GM20000 (cell line): ENCODE results near the gene PPARA.

Source experiments
- DNase-seq: peaks from one replicate; pipeline ENCODE4 v3.0.0; 2012; ENCODE audit warnings: low spot score
- CTCF ChIP-seq: IDR thresholded peaks from 2 replicates; pipeline ENCODE4 v1.5.1; 2012; ENCODE audit warnings: mild to moderate bottlenecking, control low read depth; ENCODE audit errors: extremely low read depth, missing control alignments

PPARA gene

GRCh38 chr22:46105494-46106278, 44.6 kb upstream of the PPARA start:
- no peak for TF ChIP-seq CTCF
- DNase-seq, result no peak

GRCh38 chr22:46106279-46107022, 43.9 kb upstream of the PPARA start:
- no peak for TF ChIP-seq CTCF
- DNase-seq, result no peak

- TF ChIP-seq CTCF, result no peak
- DNase-seq, result no peak
Observed at GRCh38 chr22:46107089-46107664, 43.1 kb upstream of the PPARA start.

- TF ChIP-seq CTCF, result no peak
- no peak for DNase-seq
Observed at GRCh38 chr22:46107753-46108563, 42.4 kb upstream of the PPARA start.

- DNase-seq, result no peak
- TF ChIP-seq CTCF, result no peak
Observed at GRCh38 chr22:46108564-46109473, 41.5 kb upstream of the PPARA start.

- no peak for TF ChIP-seq CTCF
- no peak for DNase-seq
Observed at GRCh38 chr22:46109474-46110003, 40.8 kb upstream of the PPARA start.
